Fibroblast of lung (primary cell): ENCODE data around the gene P3R3URF.

ENCODE experiments used
- CTCF ChIP-seq, 2 donors: IDR thresholded peaks in 1 of 2; conservative IDR thresholded peaks in 1 of 2; 1 replicate in 1 of 2; 2 replicates in 1 of 2; pipeline ENCODE4 v1.5.1; 2011 to 2012; ENCODE audit warnings: low read length in 2 of 2, control low read depth in 1 of 2, inconsistent platforms in 1 of 2, low read depth in 1 of 2, mild to moderate bottlenecking in 1 of 2
- EZH2 ChIP-seq: IDR thresholded peaks from 2 replicates; pipeline ENCODE4 v1.5.1; 2012; ENCODE audit warnings: low read length, control low read depth, mild to moderate bottlenecking; ENCODE audit errors: missing control alignments

- TF ChIP-seq CTCF (conservative IDR thresholded peaks at IDR 0.05 in 1 of 2, IDR thresholded peaks at IDR 0.05 in 1 of 2; ENCODE audit: low read depth in 1 of 2, low read length in 2 of 2), result no peak
- no peak for TF ChIP-seq EZH2
These were observed 16.8 kb downstream of the P3R3URF start for GRCh38 chr1:46159516-46159915.
